LNCAP (cell line): ENCODE results near the gene ALG6.

Experiments used
- CTCF ChIP-seq: fragments of 450-650 bp; IDR thresholded peaks from 2 replicates; pipeline ENCODE4 v1.5.1; 2017; ENCODE audit warnings: mild to moderate bottlenecking

Gene ALG6

GRCh38 chr1:63487336-63488065, 120.1 kb downstream of the ALG6 start:
- TF ChIP-seq CTCF = no peak
